ENCODE measurements around the gene GAL3ST3. TPM values are rescaled to one million over a fixed set of nuclear protein-coding genes. Genes with fewer than 3 reads are reported as not detected.
"Not testable (repeated sequence)": the region's sequence is repeated elsewhere in the genome, so short reads cannot be mapped to it uniquely, and the experiment has no call there.

GAL3ST3 gene
- 0.87 and 1.8 TPM in 2 replicates for total RNA-seq

GRCh38 chr11:66048547-66049323 lies at the start of gene GAL3ST3:
Gene GAL3ST3, minus strand, starts transcription at chr11:66049161. Its CDS starts 3,746 bp downstream, at chr11:66045415.
- no peak for DNase-seq (ENCODE audit: low read depth)

- DNase-seq (ENCODE audit: low read depth) = not testable (repeated sequence)
Measured at GRCh38 chr11:66092125-66092524, 43.2 kb upstream of the GAL3ST3 start.

GRCh38 chr11:66090288-66090687 lies 41.3 kb upstream of the GAL3ST3 start:
- DNase-seq (ENCODE audit: low read depth) = no peak

DNA sequence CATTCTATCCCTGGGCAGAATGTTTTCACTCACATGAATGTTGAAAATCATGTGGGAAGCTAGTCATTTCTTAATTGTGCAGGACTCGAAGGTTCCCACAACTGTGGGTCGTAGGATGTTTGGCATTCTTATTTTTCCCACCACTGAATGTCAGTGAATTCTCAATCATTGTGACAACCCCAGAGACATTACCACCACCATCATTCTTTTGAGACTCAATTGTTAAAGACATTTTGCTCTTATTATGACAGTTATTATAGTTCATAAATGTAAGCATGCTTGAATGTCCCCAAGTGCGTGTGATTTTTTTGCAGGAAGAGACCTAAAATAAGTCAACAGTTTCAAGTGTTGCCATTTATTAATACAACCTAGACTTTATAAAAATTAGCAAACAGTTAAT lies 40.1 kb upstream of the GAL3ST3 start:
- no peak for DNase-seq (ENCODE audit: low read depth)

GRCh38 chr11:66087148-66087908 lies 38.4 kb upstream of the GAL3ST3 start:
- DNase-seq (ENCODE audit: low read depth) = no peak

GRCh38 chr11:66084821-66085475 lies 36.0 kb upstream of the GAL3ST3 start:
- DNase-seq (ENCODE audit: low read depth) = no peak

DNA sequence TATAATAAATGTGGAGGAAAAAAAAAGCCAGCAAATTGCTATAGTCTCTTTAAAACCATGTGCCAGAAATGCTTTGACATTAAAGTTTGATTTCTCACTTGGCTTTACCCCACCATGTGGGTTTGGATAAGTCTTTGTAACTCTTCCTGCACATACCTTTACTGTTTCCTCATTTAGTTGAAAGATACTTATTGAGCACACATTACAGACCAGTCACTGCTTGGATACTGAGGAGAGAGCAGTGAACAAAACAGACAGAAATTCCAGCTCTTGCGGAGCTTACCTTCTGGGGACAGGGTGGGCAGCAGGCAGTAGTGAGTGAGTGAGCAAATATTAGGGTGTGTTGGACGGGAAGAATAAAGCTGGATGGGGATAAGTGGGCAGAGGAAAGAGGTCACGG lies 34.8 kb upstream of the GAL3ST3 start:
- DNase-seq (ENCODE audit: low read depth) = no peak

DNA sequence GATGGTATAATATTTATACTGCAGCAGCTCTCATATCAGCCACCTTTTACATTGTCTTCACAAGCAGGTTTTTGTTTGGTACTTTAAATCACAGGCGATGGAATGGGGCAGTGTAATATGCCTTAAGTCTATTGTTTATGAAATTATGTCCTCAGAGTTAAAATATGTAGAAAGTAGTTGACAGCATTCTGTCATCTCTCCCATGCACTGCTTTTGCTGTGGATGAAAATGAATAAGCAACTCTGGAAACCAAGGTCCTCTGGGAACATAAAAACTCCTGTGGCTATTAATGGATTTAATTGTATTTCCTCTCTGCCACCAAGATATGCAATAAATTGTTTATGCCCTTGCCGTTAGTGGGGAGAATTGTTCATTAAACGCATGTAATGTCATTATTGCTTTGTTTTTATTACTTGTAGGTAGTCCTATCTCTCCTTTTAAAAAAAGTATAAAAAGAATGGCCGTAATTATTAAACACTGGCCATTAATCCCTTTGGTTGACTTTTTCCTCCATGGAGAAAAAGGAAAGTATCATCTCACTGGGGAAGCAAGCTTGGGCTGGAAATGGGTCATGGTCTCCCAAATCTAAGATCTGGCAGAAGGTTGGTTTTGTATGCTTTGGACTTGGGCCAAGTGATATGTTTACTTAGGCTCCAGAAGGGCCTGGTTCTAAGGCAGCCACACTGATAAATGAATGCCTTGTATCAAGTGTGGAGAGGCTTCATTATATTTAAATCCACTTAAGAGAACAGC lies 34.2 kb upstream of the GAL3ST3 start:
- DNase-seq (ENCODE audit: low read depth) = peak; percentile 32

GRCh38 chr11:66081505-66081904 lies 32.5 kb upstream of the GAL3ST3 start:
- peak; percentile 52 for DNase-seq (ENCODE audit: low read depth)

- peak; percentile 49 for DNase-seq (ENCODE audit: low read depth)
Measured at GRCh38 chr11:66080055-66080817, 31.3 kb upstream of the GAL3ST3 start.

GRCh38 chr11:66078949-66079348 lies 30.0 kb upstream of the GAL3ST3 start:
- DNase-seq (ENCODE audit: low read depth) = not testable (repeated sequence)

- DNase-seq (ENCODE audit: low read depth) = no peak
Measured at GRCh38 chr11:66077927-66078326, 29.0 kb upstream of the GAL3ST3 start.

DNA sequence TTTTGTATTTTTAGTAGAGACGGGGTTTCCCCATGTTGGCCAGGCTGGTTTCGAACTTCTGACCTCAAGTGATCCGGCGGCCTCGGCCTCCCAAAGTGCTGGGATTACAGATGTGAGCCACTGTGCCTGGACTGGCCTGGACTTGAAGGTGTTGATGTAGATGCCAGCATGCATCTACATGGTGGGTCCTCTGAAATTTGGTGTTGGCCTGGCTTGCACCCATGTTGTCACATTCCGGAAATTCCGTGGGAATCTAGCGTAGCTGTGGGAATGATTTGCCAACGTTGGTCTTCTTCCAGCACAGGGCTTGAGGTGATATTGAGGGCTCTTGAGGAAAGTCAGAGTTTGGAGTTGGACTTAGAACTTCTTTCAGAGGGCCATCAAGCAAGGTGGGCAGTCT lies 27.6 kb upstream of the GAL3ST3 start:
- DNase-seq (ENCODE audit: low read depth) = no peak

GRCh38 chr11:66075273-66075672 lies 26.3 kb upstream of the GAL3ST3 start:
- DNase-seq (ENCODE audit: low read depth) = no peak

DNA sequence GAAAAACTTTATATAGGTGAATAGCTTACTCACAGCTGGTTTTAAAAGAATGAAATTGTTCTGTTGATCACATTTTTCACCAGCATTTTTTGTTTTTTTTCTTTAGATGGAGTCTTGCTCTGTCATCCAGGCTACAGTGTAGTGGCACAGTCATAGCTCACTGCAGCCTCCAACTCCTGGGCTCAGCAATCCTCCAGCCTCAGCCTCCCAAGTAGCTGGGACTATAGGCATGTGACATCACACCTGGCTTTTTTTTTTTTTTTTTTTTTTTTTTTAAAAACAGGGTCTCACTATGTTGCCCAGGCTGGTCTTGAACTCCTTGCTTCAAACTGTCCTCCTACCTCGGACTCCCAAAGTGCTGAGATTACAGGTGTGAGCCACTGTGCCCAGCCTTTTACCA lies 24.7 kb upstream of the GAL3ST3 start:
- DNase-seq (ENCODE audit: low read depth) = no peak

DNA sequence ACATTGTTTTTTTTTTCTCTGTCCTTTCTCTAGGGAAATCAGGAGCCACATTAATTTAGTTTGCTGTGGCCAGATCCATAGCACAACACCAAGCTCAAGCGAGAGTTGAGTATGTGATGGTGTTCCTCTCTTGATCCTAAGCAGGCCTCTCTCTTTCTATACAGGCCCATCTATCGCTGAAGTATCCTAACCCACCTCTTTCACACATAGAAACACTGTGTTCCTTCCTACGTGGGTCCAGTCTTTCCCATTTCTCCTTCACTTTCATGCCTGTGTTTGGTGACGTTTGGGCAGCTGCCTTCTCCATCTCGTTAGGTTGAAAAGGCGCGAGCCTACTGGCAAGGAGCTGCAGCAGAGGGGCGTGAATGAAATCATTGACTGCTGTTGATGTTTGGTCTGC lies 23.6 kb upstream of the GAL3ST3 start:
- DNase-seq (ENCODE audit: low read depth) = no peak

DNA sequence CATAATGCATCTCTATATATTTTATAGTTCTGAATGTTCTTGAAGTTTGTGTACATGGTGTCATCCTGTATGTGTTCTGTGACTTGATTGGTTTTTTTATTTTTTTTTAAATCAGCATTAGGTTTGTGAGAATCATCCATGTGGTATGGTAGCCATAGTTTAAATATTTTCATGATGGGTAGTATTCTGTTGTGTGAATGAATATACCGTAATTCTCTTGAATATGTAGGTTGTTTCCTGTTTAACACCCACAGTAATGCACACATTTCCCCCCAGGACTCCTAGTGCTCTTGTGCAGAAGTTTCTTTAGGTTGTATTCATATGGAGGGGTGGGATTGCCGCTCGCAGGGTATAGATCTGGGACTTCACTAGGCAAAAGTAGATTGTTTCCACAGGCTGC lies 23.1 kb upstream of the GAL3ST3 start:
- no peak for DNase-seq (ENCODE audit: low read depth)

DNA sequence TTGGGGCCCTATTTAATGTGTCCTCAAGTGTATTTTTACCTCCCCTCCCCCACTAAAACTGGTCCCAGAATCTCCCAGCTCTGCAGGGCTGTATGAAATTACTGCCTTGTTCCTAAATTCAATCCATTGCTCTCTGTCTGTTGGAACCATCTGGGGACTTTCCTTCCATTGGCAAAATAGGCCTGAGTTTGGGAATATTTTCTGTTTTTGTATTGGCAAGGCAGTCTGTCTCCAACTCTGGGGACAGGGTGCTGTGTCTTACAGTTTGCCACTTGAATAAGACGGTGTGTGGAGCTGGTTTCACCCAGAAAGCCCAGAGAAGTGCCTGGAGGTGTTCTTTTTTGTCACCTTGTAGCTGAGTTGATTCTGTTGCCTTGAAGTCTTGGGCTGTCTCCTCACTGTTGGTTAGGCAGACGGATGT lies 22.4 kb upstream of the GAL3ST3 start:
- no peak for DNase-seq (ENCODE audit: low read depth)

GRCh38 chr11:66070604-66071380 lies 21.8 kb upstream of the GAL3ST3 start:
- DNase-seq (ENCODE audit: low read depth) = no peak
